Stomach (tissue), 9 donors: Measurements from ENCODE around the gene DIPK1B. TPM values are rescaled to one million over a fixed set of nuclear protein-coding genes. Genes with fewer than 3 reads are reported as not detected.
"Not testable (repeated sequence)": the region's sequence is repeated elsewhere in the genome, so short reads cannot be mapped to it uniquely, and the experiment has no call there.

Experiments
- DNase-seq, 2 donors: peaks; one replicate each; pipeline versions ENCODE4 v3.0.0 to v3.0.0-alpha.2; 2013 to 2019
- H3K27ac ChIP-seq, 5 donors: fragments of 200-600 bp in 4 of 5; sonication (generic) in 4 of 5; one replicate each; pipeline ENCODE4 v1.5.1; 2013 to 2019; ENCODE audit warnings: mild to moderate bottlenecking in 1 of 5, moderate library complexity in 1 of 5
- H3K27me3 ChIP-seq, 3 donors: fragments of 200-600 bp; sonication (generic); one replicate each; pipeline ENCODE4 v1.5.1; 2017 to 2019; ENCODE audit warnings: mixed run types in 1 of 3
- H3K36me3 ChIP-seq, 4 donors: fragments of 200-600 bp; sonication (generic); 1 replicate in 3 of 4; 2 replicates in 1 of 4; pipeline ENCODE4 v1.5.1; 2016 to 2019
- H3K4me1 ChIP-seq, 4 donors: fragments of 200-600 bp; sonication (generic); one replicate each; pipeline ENCODE4 v1.5.1; 2016 to 2019
- H3K4me3 ChIP-seq, 4 donors: fragments of 200-600 bp; sonication (generic) in 3 of 4; one replicate each; pipeline ENCODE4 v1.5.1; 2016 to 2019; ENCODE audit warnings: mild to moderate bottlenecking in 1 of 4
- H3K9me3 ChIP-seq, 4 donors: fragments of 200-600 bp; sonication (generic); one replicate each; pipeline ENCODE4 v1.5.1; 2016 to 2019
- CTCF ChIP-seq, 7 experiments: fragments of 450-650 bp in 4 of 7; fragments of 200-600 bp in 3 of 7; sonication (generic) in 3 of 7; IDR thresholded peaks; one replicate each; pipeline ENCODE4 v1.5.1; 2016 to 2019; ENCODE audit warnings: antibody characterized with exemption in 7 of 7, control low read depth in 2 of 7, mild to moderate bottlenecking in 1 of 7
- EP300 ChIP-seq: sonication (generic); formaldehyde crosslinking; IDR thresholded peaks from one replicate; pipeline ENCODE4 v1.6.1; 2017; ENCODE audit warnings: antibody characterized with exemption
- POLR2A ChIP-seq, 4 donors: fragments of 450-650 bp; IDR thresholded peaks; one replicate each; pipeline ENCODE4 v1.6.1; 2016; ENCODE audit warnings: antibody characterized with exemption in 4 of 4, control low read depth in 2 of 4, mild to moderate bottlenecking in 1 of 4, moderate library complexity in 1 of 4
- POLR2AphosphoS5 ChIP-seq, 3 donors: sonication (generic); formaldehyde crosslinking; IDR thresholded peaks; one replicate each; pipeline ENCODE4 v1.6.1; 2016; ENCODE audit warnings: antibody characterized with exemption in 3 of 3
- WGBS, 5 donors: extraction: QIAGEN DNeasy Blood & Tissue Kit in 3 of 5; methylation state at CpG; one replicate each; pipeline versions ENCODE4 v1.1.5 to v1.1.7; 2013 to 2018; 5-methylcytosine and 5-hydroxymethylcytosine counted together
- intact Hi-C: fragments of 100-400 bp; cut with DNase I; formaldehyde crosslinking; loops from one replicate; pipeline ENCODE4 v1.15.1; 2023; ENCODE audit warnings: low total_unique reads
- polyA plus RNA-seq, 3 donors: library from polyadenylated mRNA; stranded (reverse); fragments of 200-250 nt; gene quantifications; one replicate each; pipeline ENCODE4 v1.2.3, GENCODE V29; 2013
- total RNA-seq, 5 donors: library from RNA; depleted of rRNA; stranded (reverse); fragments of >200 nt; gene quantifications; one replicate each; pipeline versions ENCODE4 v1.1.0 to v1.2.3, GENCODE V29; 2014 to 2016
- donor health status: healthy with polysubstance abuse.
- donor health status: Bipolar disorder and iron deficiency.
- donor health status: healthy.

DIPK1B gene
- total and polyA plus RNA-seq, 8 donors: 0.45 to 10.4 (median 4.0) TPM; not detected in 1

GRCh38 chr9:136760424-136760823 lies 48.1 kb downstream of the DIPK1B start:
- peaks cover 0 to 11% (median 0%) of the 10 kb centered on the region in 4 donors for H3K9me3 ChIP-seq
- intact Hi-C loops: no loop called here
- H3K27ac ChIP-seq: no peak overlapping the region
- H3K4me3 ChIP-seq: no peak overlapping the region
- TF ChIP-seq POLR2A (IDR thresholded peaks at IDR 0.05): no peak
- no peak for TF ChIP-seq EP300
- TF ChIP-seq CTCF (IDR thresholded peaks at IDR 0.05): no peak
- no peak for TF ChIP-seq POLR2AphosphoS5 (IDR thresholded peaks at IDR 0.05)
- 56 to 74% (median 72%) methylated on average over 5 to 25 of the region's 25 CpGs for WGBS, 5 donors
- no peak for DNase-seq
- H3K4me1 ChIP-seq: peaks cover 0 to 16% (median 12%) of the 10 kb centered on the region in 4 donors
- peaks cover 0 to 66% (median 12%) of the 10 kb centered on the region in 3 donors for H3K27me3 ChIP-seq
- H3K36me3 ChIP-seq: no peaks in the 10 kb centered on the region

- peak in 3 of 7 experiments; percentile 15 to 35 (median 15) for TF ChIP-seq CTCF (IDR thresholded peaks at IDR 0.05)
- intact Hi-C loops, H3K27ac ChIP-seq, H3K36me3 ChIP-seq, H3K4me3 ChIP-seq, H3K9me3 ChIP-seq: not testable (repeated sequence)
- peaks cover 0 to 69% (median 12%) of the 10 kb centered on the region in 3 donors for H3K27me3 ChIP-seq
- 39 to 45% (median 41%) methylated on average over 21 to 22 of the region's 22 CpGs for WGBS, 5 donors
- peak; percentile 54 to 78 for DNase-seq
- H3K4me1 ChIP-seq: peaks cover 0 to 16% (median 12%) of the 10 kb centered on the region in 4 donors
Measured at GRCh38 chr9:136760834-136761544, 48.6 kb downstream of the DIPK1B start.

GRCh38 chr9:136761545-136761981 lies 49.2 kb downstream of the DIPK1B start:
- 80 to 90% (median 85%) methylated on average over 9 to 13 of the region's 13 CpGs for WGBS, 5 donors

GRCh38 chr9:136762221-136762691 lies 49.9 kb downstream of the DIPK1B start:
- H3K27me3 ChIP-seq: peaks cover 0 to 74% (median 12%) of the 10 kb centered on the region in 3 donors
- no peak overlapping the region for H3K4me3 ChIP-seq
- no peaks in the 10 kb centered on the region for H3K36me3 ChIP-seq
- H3K27ac ChIP-seq: no peak overlapping the region
- H3K9me3 ChIP-seq: no peaks in the 10 kb centered on the region
- intact Hi-C loops: no loop called here
- DNase-seq: no peak
- no peak for TF ChIP-seq POLR2AphosphoS5 (IDR thresholded peaks at IDR 0.05)
- no peak for TF ChIP-seq EP300
- no peak for TF ChIP-seq CTCF (IDR thresholded peaks at IDR 0.05)
- TF ChIP-seq POLR2A (IDR thresholded peaks at IDR 0.05): no peak
- peaks cover 0 to 16% (median 14%) of the 10 kb centered on the region in 4 donors for H3K4me1 ChIP-seq
- WGBS, 5 donors: 73 to 87% (median 80%) methylated on average over 11 to 17 of the region's 17 CpGs

More at GRCh38 chr9:136761545-136761981, 49.2 kb downstream of the DIPK1B start:
- DNase-seq: no peak
- intact Hi-C loops: no loop called here
- H3K4me1 ChIP-seq: peaks cover 0 to 16% (median 14%) of the 10 kb centered on the region in 4 donors
- H3K4me3 ChIP-seq: no peak overlapping the region
- H3K36me3 ChIP-seq: no peaks in the 10 kb centered on the region
- no peak overlapping the region for H3K27ac ChIP-seq
- peaks cover 0 to 69% (median 12%) of the 10 kb centered on the region in 3 donors for H3K27me3 ChIP-seq
- no peaks in the 10 kb centered on the region for H3K9me3 ChIP-seq
- TF ChIP-seq EP300 (no peak), POLR2A (IDR thresholded peaks at IDR 0.05) (no peak), POLR2AphosphoS5 (IDR thresholded peaks at IDR 0.05) (no peak), CTCF (IDR thresholded peaks at IDR 0.05) (no peak)
